Right lung (tissue), 5 donors: ENCODE results near the gene MARK4. TPM values are rescaled to one million over a fixed set of nuclear protein-coding genes. Genes with fewer than 3 reads are reported as not detected.

Experiments
- polyA plus RNA-seq, 5 donors: library from polyadenylated mRNA; unstranded; fragments of 120-200 nt; gene quantifications; one replicate each; pipeline versions ENCODE4 v1.2.1 to v1.2.3, GENCODE V29; 2013; ENCODE audit warnings: inconsistent platforms in 1 of 5, low replicate concordance in 1 of 5; ENCODE audit not compliant: insufficient read length in 5 of 5, insufficient read depth in 1 of 5

The MARK4 gene
- polyA plus RNA-seq, 5 donors: 24.9 to 40.4 (median 38.9) TPM

Other genes with a start within 250 kb of the MARK4 start
- 1 to 10 TPM; 3.4 to 6.9 (median 4.7) TPM for gene RELB, start 249.8 kb upstream of the MARK4 start, polyA plus RNA-seq
- gene CLASRP, start 212.2 kb upstream of the MARK4 start, polyA plus RNA-seq: 10 to 100 TPM; 62.9 to 92.4 (median 82.9) TPM
- gene ZNF296, start 174.8 kb upstream of the MARK4 start, polyA plus RNA-seq: 1 to 10 TPM in 2 of 5 donors, under 1 TPM in 3; 0.39 to 2.0 (median 0.93) TPM
- 10 to 100 TPM; 17.0 to 24.9 (median 21.5) TPM for gene GEMIN7, start 172.0 kb upstream of the MARK4 start, polyA plus RNA-seq
- gene PPP1R37, start 158.1 kb upstream of the MARK4 start, polyA plus RNA-seq: 10 to 100 TPM; 15.1 to 31.4 (median 21.0) TPM
- gene NKPD1, start 90.3 kb upstream of the MARK4 start, polyA plus RNA-seq: under 1 TPM; 0.10 to 0.19 (median 0.12) TPM
- gene TRAPPC6A, start 73.0 kb upstream of the MARK4 start, polyA plus RNA-seq: 10 to 100 TPM; 18.7 to 37.7 (median 24.4) TPM
- gene BLOC1S3, start 72.5 kb upstream of the MARK4 start, polyA plus RNA-seq: 10 to 100 TPM in 3 of 5 donors, 1 to 10 TPM in 2; 8.3 to 12.7 (median 11.5) TPM
- 1 to 10 TPM in 4 of 5 donors, under 1 TPM in 1; 0.84 to 2.8 (median 1.5) TPM for gene EXOC3L2, start 5.9 kb upstream of the MARK4 start, polyA plus RNA-seq
- gene CKM, start 71.6 kb downstream of the MARK4 start, polyA plus RNA-seq: 100 to 1,000 TPM in 1 of 5 donors, 1 to 10 TPM in 2, under 1 TPM in 2; 0.23 to 137 (median 1.3) TPM
- gene KLC3, start 89.5 kb downstream of the MARK4 start, polyA plus RNA-seq: 1 to 10 TPM in 1 of 5 donors, under 1 TPM in 4; 0.34 to 1.2 (median 0.65) TPM
- 10 to 100 TPM; 27.8 to 35.8 (median 32.2) TPM for gene ERCC2, start 119.3 kb downstream of the MARK4 start, polyA plus RNA-seq
- gene PPP1R13L, start 153.8 kb downstream of the MARK4 start, polyA plus RNA-seq: 10 to 100 TPM; 11.2 to 20.0 (median 13.6) TPM
- 1 to 10 TPM; 2.8 to 5.5 (median 3.6) TPM for gene POLR1G, start 155.4 kb downstream of the MARK4 start, polyA plus RNA-seq
- gene ERCC1, start 172.6 kb downstream of the MARK4 start, polyA plus RNA-seq: 100 to 1,000 TPM in 1 of 5 donors, 10 to 100 TPM in 4; 77.2 to 123 (median 93.4) TPM
- 100 to 1,000 TPM in 4 of 5 donors, 10 to 100 TPM in 1; 15.5 to 269 (median 169) TPM for gene FOSB, start 216.7 kb downstream of the MARK4 start, polyA plus RNA-seq
- gene RTN2, start 245.8 kb downstream of the MARK4 start, polyA plus RNA-seq: 10 to 100 TPM; 10.1 to 14.7 (median 11.2) TPM
- gene PPM1N, start 247.2 kb downstream of the MARK4 start, polyA plus RNA-seq: under 1 TPM; 0.15 to 0.49 (median 0.28) TPM